ENCODE data around the gene TMEM44. TPM values are rescaled to one million over a fixed set of nuclear protein-coding genes. Genes with fewer than 3 reads are reported as not detected.
"Not testable (repeated sequence)": the region's sequence is repeated elsewhere in the genome, so short reads cannot be mapped to it uniquely, and the experiment has no call there.

The TMEM44 gene
- total RNA-seq, 1 donor, result 18.8 TPM

DNA sequence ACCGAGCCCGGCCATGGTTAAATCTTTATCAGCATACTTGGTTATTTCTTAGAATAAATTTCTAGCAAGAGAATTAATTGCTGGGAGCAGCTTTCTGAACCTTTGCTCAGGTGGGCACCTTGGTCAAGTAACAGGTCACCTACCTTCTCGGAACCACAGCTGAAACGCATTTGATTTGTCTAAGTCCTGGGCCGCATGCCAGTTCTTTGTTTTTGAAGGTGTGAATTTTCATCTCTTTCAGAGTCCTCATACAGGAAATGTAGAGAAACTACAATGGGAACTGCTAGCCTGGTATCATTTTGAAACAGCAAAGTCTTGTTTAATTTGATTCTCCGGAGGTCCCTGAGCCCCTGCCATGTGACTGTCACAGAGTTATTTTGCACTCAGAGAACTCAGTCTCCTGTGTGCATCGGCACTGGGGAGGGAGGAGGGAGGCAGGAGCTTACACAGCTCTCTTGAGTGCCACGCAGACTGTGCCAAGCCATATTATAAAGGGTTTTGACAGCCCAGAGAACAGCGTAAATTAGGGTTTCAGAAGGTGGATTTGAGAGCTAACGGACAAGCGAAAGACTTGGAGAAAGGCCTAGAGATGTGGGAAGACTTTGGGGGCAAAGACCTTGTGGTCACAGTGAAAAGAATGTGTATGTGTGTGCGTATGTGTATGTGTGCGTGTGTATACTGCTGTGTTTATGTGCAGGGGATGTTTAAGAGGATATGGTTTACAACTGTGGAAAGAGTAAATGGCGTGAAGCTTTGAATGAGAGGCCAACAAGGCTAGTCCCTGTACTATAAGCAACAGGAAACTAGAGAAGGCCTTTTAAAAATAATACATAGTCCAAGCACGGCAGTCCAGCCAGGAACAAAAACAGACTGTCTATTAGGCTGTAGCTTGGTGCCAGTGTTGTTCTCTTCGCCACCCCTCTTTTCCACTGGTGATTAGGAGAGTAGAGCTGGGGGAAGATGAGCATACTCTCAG lies 84.6 kb downstream of the TMEM44 start:
- H3K79me2 ChIP-seq (ENCODE audit: insufficient read depth, low read length), result no peaks in the 10 kb centered on the region
- H3K4me3 ChIP-seq (ENCODE audit: insufficient read depth, low read length), result no peak overlapping the region
- no peaks in the 10 kb centered on the region for H3K36me3 ChIP-seq (ENCODE audit: insufficient read depth, low read length)
- peak overlapping the region; percentile 5 for H3K4me2 ChIP-seq (ENCODE audit: insufficient read depth, low read length)
- peak; percentile 26 for DNase-seq (ENCODE audit: insufficient read length, low spot score, missing footprints)
- H3K9me3 ChIP-seq (ENCODE audit: low read depth, low read length), result no peaks in the 10 kb centered on the region
- no peak for TF ChIP-seq CTCF (IDR thresholded peaks at IDR 0.05; ENCODE audit: extremely low read depth, low read depth, low read length)
- H4K20me1 ChIP-seq (ENCODE audit: insufficient read depth, low read length), result no peaks in the 10 kb centered on the region
- H3K4me1 ChIP-seq (ENCODE audit: insufficient read depth, low read length), result peaks cover 8% of the 10 kb centered on the region
- no peaks in the 10 kb centered on the region for H3K27me3 ChIP-seq (ENCODE audit: insufficient read depth, low read length)
- H3K27ac ChIP-seq (ENCODE audit: low read depth, low read length), result peak overlapping the region; percentile 32
- peak overlapping the region; percentile 94 for H2AFZ ChIP-seq (ENCODE audit: low read length)

DNA sequence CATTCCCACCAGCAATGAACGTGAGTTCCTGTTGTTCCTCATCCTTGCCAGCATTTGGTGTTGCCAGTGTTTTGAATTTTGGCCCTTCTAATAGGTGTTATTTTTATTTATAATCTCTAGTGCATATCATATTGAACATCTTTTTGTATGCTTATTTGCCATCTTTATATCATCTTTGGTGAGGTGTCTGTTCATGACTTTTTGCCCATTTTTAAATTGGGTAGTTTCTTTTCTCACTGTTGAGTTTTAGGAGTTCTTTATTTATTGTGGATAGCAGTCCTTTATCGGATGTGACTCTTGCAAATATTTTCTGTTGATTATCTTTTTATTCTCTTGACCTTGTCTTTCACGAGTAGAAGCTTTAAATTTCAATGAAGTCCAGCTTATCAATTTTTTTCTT lies 86.2 kb downstream of the TMEM44 start:
- H2AFZ ChIP-seq (ENCODE audit: low read length), result no peak overlapping the region
- H3K9me3 ChIP-seq (ENCODE audit: low read depth, low read length), result no peaks in the 10 kb centered on the region
- no peak for DNase-seq (ENCODE audit: insufficient read length, low spot score, missing footprints)
- no peaks in the 10 kb centered on the region for H3K27me3 ChIP-seq (ENCODE audit: insufficient read depth, low read length)
- peaks cover 8% of the 10 kb centered on the region for H3K4me1 ChIP-seq (ENCODE audit: insufficient read depth, low read length)
- no peak overlapping the region for H3K4me2 ChIP-seq (ENCODE audit: insufficient read depth, low read length)
- H3K36me3 ChIP-seq (ENCODE audit: insufficient read depth, low read length), result no peaks in the 10 kb centered on the region
- no peaks in the 10 kb centered on the region for H4K20me1 ChIP-seq (ENCODE audit: insufficient read depth, low read length)
- H3K4me3 ChIP-seq (ENCODE audit: insufficient read depth, low read length), result no peak overlapping the region
- no peaks in the 10 kb centered on the region for H3K79me2 ChIP-seq (ENCODE audit: insufficient read depth, low read length)
- TF ChIP-seq CTCF (IDR thresholded peaks at IDR 0.05; ENCODE audit: extremely low read depth, low read depth, low read length), result no peak
- H3K27ac ChIP-seq (ENCODE audit: low read depth, low read length), result no peak overlapping the region

DNA sequence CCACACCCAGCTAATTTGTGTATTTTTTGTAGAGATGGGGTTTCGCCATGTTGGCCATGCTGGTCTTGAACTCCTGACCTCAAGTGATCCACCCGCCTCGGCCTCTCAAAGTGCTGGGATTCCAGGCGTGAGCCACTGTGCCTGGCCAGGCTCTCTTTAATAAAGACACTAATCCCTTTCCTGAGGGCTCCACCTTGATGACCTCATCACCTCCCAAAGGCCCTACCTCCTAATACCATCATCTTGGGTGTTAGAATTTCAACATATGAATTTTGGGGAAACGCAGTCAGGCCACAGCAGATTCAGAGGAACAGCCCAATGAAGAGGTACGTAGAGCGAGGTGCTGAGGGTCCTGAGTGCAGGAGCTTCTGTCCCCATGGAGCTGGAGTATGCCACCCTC lies 87.7 kb downstream of the TMEM44 start:
- not testable (repeated sequence) for H4K20me1 ChIP-seq (ENCODE audit: insufficient read depth, low read length); H2AFZ ChIP-seq (ENCODE audit: low read length); H3K36me3 ChIP-seq (ENCODE audit: insufficient read depth, low read length); H3K79me2 ChIP-seq (ENCODE audit: insufficient read depth, low read length); H3K27ac ChIP-seq (ENCODE audit: low read depth, low read length); H3K9me3 ChIP-seq (ENCODE audit: low read depth, low read length); H3K4me1 ChIP-seq (ENCODE audit: insufficient read depth, low read length); H3K4me2 ChIP-seq (ENCODE audit: insufficient read depth, low read length); DNase-seq (ENCODE audit: insufficient read length, low spot score, missing footprints); H3K27me3 ChIP-seq (ENCODE audit: insufficient read depth, low read length); H3K4me3 ChIP-seq (ENCODE audit: insufficient read depth, low read length)

DNA sequence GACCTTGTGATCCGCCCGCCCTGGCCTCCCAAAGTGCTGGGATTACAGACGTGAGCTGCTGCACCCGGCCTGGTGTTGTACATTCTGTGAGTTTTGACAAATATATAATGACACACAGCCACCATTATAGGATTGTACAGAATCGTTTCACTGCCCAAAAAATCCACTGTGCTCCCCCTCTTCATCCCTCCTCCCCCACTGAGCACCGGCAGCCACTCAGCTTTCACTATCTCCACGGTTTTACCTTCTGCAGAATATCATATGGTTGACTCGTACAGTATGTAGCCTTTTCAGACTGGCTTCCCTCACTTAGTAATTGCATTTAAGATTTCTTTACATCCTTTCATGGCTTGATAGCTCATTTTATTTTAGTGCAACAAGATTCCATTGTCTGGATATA lies 89.7 kb downstream of the TMEM44 start:
- Histone ChIP-seq H3K27me3 (ENCODE audit: insufficient read depth, low read length) (no peaks in the 10 kb centered on the region), H3K4me3 (ENCODE audit: insufficient read depth, low read length) (no peak overlapping the region), H4K20me1 (ENCODE audit: insufficient read depth, low read length) (no peaks in the 10 kb centered on the region), H3K79me2 (ENCODE audit: insufficient read depth, low read length) (no peaks in the 10 kb centered on the region), H3K27ac (ENCODE audit: low read depth, low read length) (no peak overlapping the region), H3K9me3 (ENCODE audit: low read depth, low read length) (no peaks in the 10 kb centered on the region), H2AFZ (ENCODE audit: low read length) (no peak overlapping the region), H3K4me1 (ENCODE audit: insufficient read depth, low read length) (peaks cover 5% of the 10 kb centered on the region), H3K36me3 (ENCODE audit: insufficient read depth, low read length) (no peaks in the 10 kb centered on the region), H3K4me2 (ENCODE audit: insufficient read depth, low read length) (no peak overlapping the region)
- DNase-seq (ENCODE audit: insufficient read length, low spot score, missing footprints), result no peak
- TF ChIP-seq CTCF (IDR thresholded peaks at IDR 0.05; ENCODE audit: extremely low read depth, low read depth, low read length), result no peak
